Esophagus squamous epithelium (tissue), 5 donors: ENCODE results near the gene CSF1R. TPM values are rescaled to one million over a fixed set of nuclear protein-coding genes. Genes with fewer than 3 reads are reported as not detected.

ENCODE experiments used
- DNase-seq: peaks from one replicate; lab custom pipeline; 2025; lab: John Stamatoyannopoulos, UW
- H3K27ac ChIP-seq, 4 donors: fragments of 200-600 bp; sonication (generic); one replicate each; pipeline ENCODE4 v1.5.1; 2016 to 2019; ENCODE audit warnings: mild to moderate bottlenecking in 1 of 4
- H3K27me3 ChIP-seq, 4 donors: fragments of 200-600 bp; sonication (generic); 1 replicate in 3 of 4; 2 replicates in 1 of 4; pipeline versions ENCODE4 v1.5.1 to v1.6.0; 2017 to 2021; ENCODE audit warnings: antibody characterized with exemption in 1 of 4
- H3K36me3 ChIP-seq, 3 donors: fragments of 200-600 bp; sonication (generic); one replicate each; pipeline ENCODE4 v1.5.1; 2016 to 2019
- H3K4me1 ChIP-seq, 3 donors: fragments of 200-600 bp; sonication (generic); one replicate each; pipeline ENCODE4 v1.5.1; 2017 to 2019
- H3K4me3 ChIP-seq, 4 donors: fragments of 200-600 bp; sonication (generic); 1 replicate in 3 of 4; 2 replicates in 1 of 4; pipeline ENCODE4 v1.5.1; 2016 to 2019; ENCODE audit warnings: mild to moderate bottlenecking in 2 of 4, moderate library complexity in 1 of 4
- H3K9me3 ChIP-seq, 3 donors: fragments of 200-600 bp; sonication (generic); one replicate each; pipeline ENCODE4 v1.5.1; 2016 to 2019
- CTCF ChIP-seq, 6 experiments: fragments of 450-650 bp in 4 of 6; fragments of 200-600 bp in 2 of 6; sonication (generic) in 2 of 6; IDR thresholded peaks; one replicate each; pipeline ENCODE4 v1.5.1; 2016 to 2019; ENCODE audit warnings: antibody characterized with exemption in 6 of 6, mild to moderate bottlenecking in 4 of 6, moderate library complexity in 4 of 6
- POLR2A ChIP-seq, 4 donors: fragments of 450-650 bp; IDR thresholded peaks; one replicate each; pipeline ENCODE4 v1.6.1; 2017; ENCODE audit warnings: antibody characterized with exemption in 4 of 4, mild to moderate bottlenecking in 4 of 4, moderate library complexity in 3 of 4
- WGBS, 2 donors: methylation state at CpG; one replicate each; pipeline ENCODE4 v1.1.5; 2018; 5-methylcytosine and 5-hydroxymethylcytosine counted together
- intact Hi-C: fragments of 100-400 bp; cut with DNase I; formaldehyde crosslinking; loops from one replicate; pipeline ENCODE4 v1.15.0; 2022
- total RNA-seq, 4 donors: library from RNA; depleted of rRNA; stranded (reverse); fragments of >200 nt; gene quantifications; one replicate each; pipeline ENCODE4 v1.1.0, GENCODE V29; 2016
- donor health status: DM: yes; HTN: yes; CAD: no.

CSF1R gene
- total RNA-seq, 4 donors from 2014 or later: 4.3 to 38.7 (median 15.1) TPM

DNA sequence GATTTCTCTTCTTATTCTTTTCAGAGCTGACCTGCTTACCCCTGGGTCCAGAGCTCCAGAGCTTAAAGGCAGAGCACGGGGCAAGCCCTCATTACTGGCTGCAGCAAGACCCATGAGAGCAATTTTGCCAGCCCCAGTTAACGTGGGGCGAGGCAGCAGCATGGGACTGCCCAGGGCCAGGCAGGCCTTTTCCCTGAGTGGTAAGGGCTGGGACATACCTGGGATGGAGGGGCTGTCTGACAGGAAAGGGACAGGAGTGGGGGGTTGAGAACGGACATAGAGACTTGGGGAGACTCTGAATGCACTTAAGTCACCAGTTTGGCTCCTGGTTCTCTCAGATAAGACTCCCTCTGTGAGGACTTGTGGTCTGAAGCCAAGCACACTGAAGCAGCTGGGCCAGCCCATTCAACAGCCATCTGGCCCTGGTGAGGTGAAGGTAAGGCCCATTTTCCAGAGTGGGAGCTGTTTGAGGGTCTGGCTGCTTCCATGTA lies 59.6 kb downstream of the CSF1R start:
- H3K27ac ChIP-seq: no peak overlapping the region
- DNase-seq: no peak
- no peaks in the 10 kb centered on the region for H3K27me3 ChIP-seq
- no peak for TF ChIP-seq CTCF (IDR thresholded peaks at IDR 0.05)
- TF ChIP-seq POLR2A (IDR thresholded peaks at IDR 0.05): no peak
- H3K4me1 ChIP-seq: peaks cover 0 to 20% (median 9%) of the 10 kb centered on the region in 3 donors
- no peak overlapping the region for H3K4me3 ChIP-seq
- H3K36me3 ChIP-seq: peaks cover 0 to 88% (median 19%) of the 10 kb centered on the region in 3 donors
- intact Hi-C loops: no loop called here
- 86 to 100% methylated on average over 1 to 3 of the region's 4 CpGs for WGBS, 2 donors
- H3K9me3 ChIP-seq: no peaks in the 10 kb centered on the region

GRCh38 chr5:150024346-150024984 lies 61.9 kb downstream of the CSF1R start:
- DNase-seq: no peak
- H3K4me3 ChIP-seq: no peak overlapping the region
- peaks cover 4 to 88% (median 22%) of the 10 kb centered on the region in 3 donors for H3K36me3 ChIP-seq
- no peaks in the 10 kb centered on the region for H3K27me3 ChIP-seq
- peaks cover 0 to 37% (median 18%) of the 10 kb centered on the region in 3 donors for H3K4me1 ChIP-seq
- TF ChIP-seq POLR2A (IDR thresholded peaks at IDR 0.05) (no peak), CTCF (IDR thresholded peaks at IDR 0.05) (no peak)
- intact Hi-C loops: no loop called here
- peak overlapping the region in 1 of 4 donors; percentile 10 for H3K27ac ChIP-seq
- 68 to 87% methylated on average over 7 to 9 of the region's 9 CpGs for WGBS, 2 donors
- H3K9me3 ChIP-seq: no peaks in the 10 kb centered on the region

DNA sequence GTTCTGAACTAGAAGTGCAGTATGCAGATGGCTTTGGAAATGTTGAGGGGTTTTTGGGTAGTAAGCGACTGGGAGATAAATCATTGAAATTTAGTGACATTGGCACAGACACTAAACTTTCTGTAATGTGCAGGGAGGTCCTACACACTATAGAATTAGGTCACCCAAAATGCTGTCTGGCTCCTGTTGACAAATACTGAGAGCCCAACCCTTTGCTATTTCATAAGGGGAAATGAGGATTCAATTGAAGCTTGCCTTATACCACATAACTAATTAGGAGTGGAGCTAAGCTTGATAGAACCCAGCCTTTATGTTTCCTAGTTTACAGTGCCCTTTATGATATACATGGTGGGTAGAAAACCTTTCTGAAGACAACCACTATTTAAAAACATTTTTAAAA lies 63.2 kb downstream of the CSF1R start:
- intact Hi-C loops: no loop called here
- TF ChIP-seq CTCF (IDR thresholded peaks at IDR 0.05): no peak
- TF ChIP-seq POLR2A (IDR thresholded peaks at IDR 0.05): no peak
- DNase-seq: no peak
- Histone ChIP-seq H3K27ac (peak overlapping the region in 3 of 4 donors; percentile 65 to 80 (median 78)), H3K9me3 (no peaks in the 10 kb centered on the region), H3K36me3 (peaks cover 4 to 90% (median 22%) of the 10 kb centered on the region in 3 donors), H3K27me3 (no peaks in the 10 kb centered on the region), H3K4me1 (peaks cover 0 to 39% (median 18%) of the 10 kb centered on the region in 3 donors), H3K4me3 (no peak overlapping the region)
- WGBS, 2 donors: 86 to 100% methylated on average over 1 of the region's 1 CpG

- peaks cover 0 to 44% (median 18%) of the 10 kb centered on the region in 3 donors for H3K4me1 ChIP-seq
- intact Hi-C loops: no loop called here
- H3K36me3 ChIP-seq: peaks cover 4 to 89% (median 19%) of the 10 kb centered on the region in 3 donors
- no peaks in the 10 kb centered on the region for H3K27me3 ChIP-seq
- peak overlapping the region; percentile 65 to 80 (median 77) for H3K27ac ChIP-seq
- WGBS, 2 donors: 81 to 94% methylated on average over 2 of the region's 2 CpGs
- no peak overlapping the region for H3K4me3 ChIP-seq
- no peak for DNase-seq
- H3K9me3 ChIP-seq: no peaks in the 10 kb centered on the region
- TF ChIP-seq CTCF (IDR thresholded peaks at IDR 0.05) (no peak), POLR2A (IDR thresholded peaks at IDR 0.05) (no peak)
These were observed 63.7 kb downstream of the CSF1R start for GRCh38 chr5:150022681-150023080.

GRCh38 chr5:150022158-150022531 lies 64.2 kb downstream of the CSF1R start:
- H3K9me3 ChIP-seq: no peaks in the 10 kb centered on the region
- no peak overlapping the region for H3K4me3 ChIP-seq
- peaks cover 4 to 84% (median 14%) of the 10 kb centered on the region in 3 donors for H3K36me3 ChIP-seq
- H3K27me3 ChIP-seq: no peaks in the 10 kb centered on the region
- H3K4me1 ChIP-seq: peaks cover 0 to 49% (median 18%) of the 10 kb centered on the region in 3 donors
- 18 to 50% methylated on average over 1 of the region's 1 CpG for WGBS, 2 donors
- peak overlapping the region; percentile 65 to 80 (median 77) for H3K27ac ChIP-seq
- TF ChIP-seq CTCF (IDR thresholded peaks at IDR 0.05): no peak
- no peak for TF ChIP-seq POLR2A (IDR thresholded peaks at IDR 0.05)
- no peak for DNase-seq
- intact Hi-C loops: no loop called here
